SH-SY5Y (cell line): ENCODE data around the gene ISCA2.

Experiments
- GATA2 ChIP-seq: IDR thresholded peaks from 2 replicates; pipeline ENCODE4 v1.6.1; 2011; ENCODE audit warnings: mild to moderate bottlenecking, low read depth, low read length
- GATA3 ChIP-seq: IDR thresholded peaks from 2 replicates; pipeline ENCODE4 v1.6.1; 2011; ENCODE audit warnings: low read depth, mild to moderate bottlenecking, low read length, moderate library complexity

DNA sequence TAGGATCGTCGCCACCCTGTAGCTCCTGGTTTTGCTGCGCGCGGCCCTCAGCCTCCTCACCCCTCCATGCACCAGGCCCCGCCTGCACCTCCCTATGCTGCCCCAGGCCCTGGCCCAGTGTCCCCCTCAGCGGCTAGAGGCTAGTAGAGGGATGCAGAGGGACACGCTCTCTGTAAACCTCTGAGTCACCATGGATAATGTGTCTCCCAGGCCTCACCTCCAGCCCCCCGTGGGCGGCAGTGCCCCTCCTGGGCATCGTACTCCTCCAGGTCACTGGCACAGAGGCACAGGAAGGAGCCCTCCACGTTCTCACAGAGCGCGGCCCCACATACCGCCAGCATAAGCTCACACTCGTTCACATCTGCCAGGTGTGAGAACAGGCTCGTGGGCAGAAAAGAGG is 12.3 kb downstream of the ISCA2 start:
- TF ChIP-seq GATA2, result no peak
- TF ChIP-seq GATA3, result no peak
